ENCODE results near the gene PSMA7. TPM values are rescaled to one million over a fixed set of nuclear protein-coding genes. Genes with fewer than 3 reads are reported as not detected.

PSMA7 gene
- total and polyA plus RNA-seq, 8 donors, result 119 to 280 (median 194) TPM

- Histone ChIP-seq H3K36me3 (peaks cover 10 to 70% (median 65%) of the 10 kb centered on the region in 4 donors), H3K27me3 (no peaks in the 10 kb centered on the region), H3K4me3 (no peak overlapping the region), H3K9me3 (no peaks in the 10 kb centered on the region), H3K27ac (no peak overlapping the region), H3K4me1 (peaks cover 2 to 7% (median 6%) of the 10 kb centered on the region in 4 donors)
- no peak for DNase-seq
- no peak for TF ChIP-seq EP300 (IDR thresholded peaks at IDR 0.05)
- no peak for TF ChIP-seq POLR2A (IDR thresholded peaks at IDR 0.05)
- no peak for TF ChIP-seq CTCF (IDR thresholded peaks at IDR 0.05)
- TF ChIP-seq POLR2AphosphoS5 (IDR thresholded peaks at IDR 0.05), result no peak
- intact Hi-C loops (cut with DNase I; ENCODE audit: low total_unique reads), result no loop called here
- 91 to 97% (median 93%) methylated on average over 9 of the region's 9 CpGs for WGBS, 5 donors
These were observed 34.1 kb upstream of the PSMA7 start for GRCh38 chr20:62177307-62177706.

GRCh38 chr20:62176866-62177265, 33.7 kb upstream of the PSMA7 start:
- Histone ChIP-seq H3K27me3 (no peaks in the 10 kb centered on the region), H3K4me1 (peaks cover 0 to 3% (median 2%) of the 10 kb centered on the region in 4 donors), H3K27ac (no peak overlapping the region), H3K9me3 (no peaks in the 10 kb centered on the region), H3K36me3 (peaks cover 10 to 73% (median 68%) of the 10 kb centered on the region in 4 donors), H3K4me3 (no peak overlapping the region)
- TF ChIP-seq EP300 (IDR thresholded peaks at IDR 0.05) (no peak), POLR2AphosphoS5 (IDR thresholded peaks at IDR 0.05) (no peak), CTCF (IDR thresholded peaks at IDR 0.05) (no peak), POLR2A (IDR thresholded peaks at IDR 0.05) (no peak)
- intact Hi-C loops (cut with DNase I; ENCODE audit: low total_unique reads), result no loop called here
- DNase-seq, result no peak
- 88 to 94% (median 91%) methylated on average over 15 of the region's 15 CpGs for WGBS, 5 donors

GRCh38 chr20:62175711-62176110, 32.5 kb upstream of the PSMA7 start:
- Histone ChIP-seq H3K4me3 (no peak overlapping the region), H3K4me1 (no peaks in the 10 kb centered on the region), H3K9me3 (no peaks in the 10 kb centered on the region), H3K36me3 (peaks cover 10 to 73% (median 68%) of the 10 kb centered on the region in 4 donors), H3K27me3 (no peaks in the 10 kb centered on the region), H3K27ac (no peak overlapping the region)
- TF ChIP-seq POLR2A (IDR thresholded peaks at IDR 0.05) (no peak), EP300 (IDR thresholded peaks at IDR 0.05) (no peak), POLR2AphosphoS5 (IDR thresholded peaks at IDR 0.05) (no peak), CTCF (IDR thresholded peaks at IDR 0.05) (no peak)
- intact Hi-C loops (cut with DNase I; ENCODE audit: low total_unique reads), result no loop called here
- no peak for DNase-seq
- 91 to 98% (median 94%) methylated on average over 10 of the region's 10 CpGs for WGBS, 5 donors

GRCh38 chr20:62174870-62175624, 31.9 kb upstream of the PSMA7 start:
- 93 to 97% (median 97%) methylated on average over 25 to 26 of the region's 26 CpGs for WGBS, 5 donors
- no peaks in the 10 kb centered on the region for H3K9me3 ChIP-seq
- no peaks in the 10 kb centered on the region for H3K4me1 ChIP-seq
- no peak for DNase-seq
- H3K4me3 ChIP-seq, result no peak overlapping the region
- H3K27ac ChIP-seq, result no peak overlapping the region
- H3K27me3 ChIP-seq, result no peaks in the 10 kb centered on the region
- TF ChIP-seq POLR2AphosphoS5 (IDR thresholded peaks at IDR 0.05) (no peak), POLR2A (IDR thresholded peaks at IDR 0.05) (no peak), CTCF (IDR thresholded peaks at IDR 0.05) (no peak), EP300 (IDR thresholded peaks at IDR 0.05) (no peak)
- intact Hi-C loops (cut with DNase I; ENCODE audit: low total_unique reads), result no loop called here
- H3K36me3 ChIP-seq, result peaks cover 10 to 77% (median 69%) of the 10 kb centered on the region in 4 donors

All from stomach (tissue), 9 donors.